ENCODE measurements around the gene POU6F2.
"Not testable (repeated sequence)": the region's sequence is repeated elsewhere in the genome, so short reads cannot be mapped to it uniquely, and the experiment has no call there.

The POU6F2 gene

GRCh38 chr7:39304668-39305405 lies 327.1 kb downstream of the POU6F2 start:
- Mint-ChIP-seq H3K27ac (no peak overlapping the region), H3K9me3 (no peaks in the 10 kb centered on the region), H3K4me1 (no peaks in the 10 kb centered on the region), H3K27me3 (peaks cover 9% of the 10 kb centered on the region), H3K4me3 (no peak overlapping the region), H3K36me3 (no peaks in the 10 kb centered on the region)
- CTCF ChIA-PET = no interaction called here
- no peak for DNase-seq

DNA sequence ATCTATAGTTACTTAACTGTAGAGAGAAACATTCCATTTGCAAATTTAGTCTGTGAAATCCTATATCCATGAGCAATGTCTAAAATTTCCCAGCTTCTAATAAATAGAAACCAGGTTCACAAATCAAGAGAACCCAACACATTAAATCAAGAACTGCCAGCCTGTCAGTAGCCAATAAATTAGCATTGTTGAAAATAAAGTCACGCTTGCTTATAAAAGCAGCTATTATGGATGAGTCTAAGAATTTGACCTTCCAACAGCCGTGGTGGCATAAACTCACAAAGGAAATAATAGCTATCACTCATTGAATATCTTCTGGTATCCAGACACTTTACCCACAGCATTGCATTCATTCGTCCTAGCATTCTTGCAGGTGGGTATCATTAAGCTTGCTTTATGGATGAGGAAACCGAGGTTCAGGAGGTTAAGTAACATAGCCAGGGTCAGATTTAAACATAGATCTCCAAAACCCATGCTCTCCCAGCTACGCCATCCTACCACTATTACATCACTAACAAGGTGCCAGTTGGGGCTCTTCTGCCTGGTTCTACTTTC lies 328.4 kb downstream of the POU6F2 start:
- Mint-ChIP-seq H3K4me1 (no peaks in the 10 kb centered on the region), H3K27ac (no peak overlapping the region), H3K36me3 (no peaks in the 10 kb centered on the region), H3K9me3 (no peaks in the 10 kb centered on the region), H3K4me3 (no peak overlapping the region), H3K27me3 (peaks cover 9% of the 10 kb centered on the region)
- DNase-seq = no peak
- CTCF ChIA-PET = no interaction called here

- peaks cover 13% of the 10 kb centered on the region for H3K27me3 Mint-ChIP-seq
- CTCF ChIA-PET = interaction anchor here (0.6 kb wide), 1 partner anchor 1692 kb away, joined by 3 read pairs; no protein-coding TSS in a partner anchor
- H3K9me3 Mint-ChIP-seq = no peaks in the 10 kb centered on the region
- DNase-seq = no peak
- H3K4me1 Mint-ChIP-seq = no peaks in the 10 kb centered on the region
- H3K36me3 Mint-ChIP-seq = no peaks in the 10 kb centered on the region
- no peak overlapping the region for H3K27ac Mint-ChIP-seq
- H3K4me3 Mint-ChIP-seq = no peak overlapping the region
These were observed 333.0 kb downstream of the POU6F2 start for GRCh38 chr7:39310699-39311098.

DNA sequence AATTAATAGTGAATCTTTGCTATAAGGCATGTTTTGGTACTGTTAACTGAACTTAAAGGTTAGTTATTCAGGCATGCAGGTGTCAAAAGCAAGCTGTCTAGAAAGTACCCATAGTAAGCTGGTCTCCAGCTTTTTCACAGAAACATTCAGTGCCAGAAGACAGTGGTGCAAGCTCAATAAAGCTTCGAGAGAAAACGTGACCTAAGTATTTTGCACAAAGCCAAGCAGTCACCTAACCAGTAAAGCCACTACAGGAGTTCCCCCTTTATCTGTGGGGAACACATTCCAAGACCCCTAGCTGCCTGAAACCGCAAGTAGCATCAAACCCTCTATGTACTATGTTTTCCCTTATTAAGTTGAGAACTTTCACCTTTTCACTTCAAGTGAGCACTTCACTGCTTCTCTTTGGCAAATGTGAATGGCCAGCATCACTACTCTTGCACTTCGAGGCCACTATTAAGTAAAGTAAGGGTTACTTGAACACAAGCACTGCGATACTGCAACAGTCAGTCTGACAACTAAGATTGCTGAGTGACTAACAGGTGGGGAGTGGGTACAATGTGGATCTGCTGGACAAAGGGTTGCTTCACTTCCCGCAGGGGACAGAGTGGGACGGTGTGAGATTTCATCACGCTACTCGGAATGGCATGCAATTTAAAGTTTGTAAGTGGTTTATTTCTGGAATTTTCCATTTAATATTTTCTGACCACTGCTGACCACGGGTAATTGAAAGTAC lies 334.7 kb downstream of the POU6F2 start:
- no peak for DNase-seq
- Mint-ChIP-seq H3K27ac (no peak overlapping the region), H3K27me3 (peaks cover 13% of the 10 kb centered on the region), H3K4me3 (no peak overlapping the region), H3K9me3 (no peaks in the 10 kb centered on the region), H3K4me1 (no peaks in the 10 kb centered on the region), H3K36me3 (no peaks in the 10 kb centered on the region)
- CTCF ChIA-PET = no interaction called here

- H3K4me1 Mint-ChIP-seq = no peaks in the 10 kb centered on the region
- H3K36me3 Mint-ChIP-seq = no peaks in the 10 kb centered on the region
- CTCF ChIA-PET = no interaction called here
- H3K9me3 Mint-ChIP-seq = no peaks in the 10 kb centered on the region
- no peak for DNase-seq
- peaks cover 13% of the 10 kb centered on the region for H3K27me3 Mint-ChIP-seq
- no peak overlapping the region for H3K27ac Mint-ChIP-seq
- no peak overlapping the region for H3K4me3 Mint-ChIP-seq
These were observed 335.7 kb downstream of the POU6F2 start for GRCh38 chr7:39313376-39313775.

DNA sequence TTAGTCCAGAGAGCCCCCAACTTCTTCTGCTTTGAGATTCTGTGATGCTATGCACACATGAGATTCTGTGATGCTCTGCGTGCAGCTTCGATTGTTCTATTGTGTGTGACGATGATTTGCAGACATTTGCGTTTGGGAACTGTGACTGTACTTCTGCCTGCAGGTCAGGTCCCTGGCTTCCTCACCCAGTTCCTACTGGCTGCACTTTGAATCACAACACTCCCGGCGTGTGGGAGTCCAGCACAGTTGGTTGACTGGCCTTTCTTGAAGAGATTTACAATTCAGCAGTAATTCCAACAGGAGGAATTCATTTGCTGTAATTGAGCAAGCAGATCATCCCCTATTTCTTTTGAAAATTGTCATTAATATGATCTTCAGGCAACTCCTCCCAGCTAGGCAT lies 336.3 kb downstream of the POU6F2 start:
- H3K36me3 Mint-ChIP-seq = no peaks in the 10 kb centered on the region
- no peak for DNase-seq
- H3K4me3 Mint-ChIP-seq = no peak overlapping the region
- peaks cover 9% of the 10 kb centered on the region for H3K27me3 Mint-ChIP-seq
- CTCF ChIA-PET = no interaction called here
- no peaks in the 10 kb centered on the region for H3K4me1 Mint-ChIP-seq
- H3K27ac Mint-ChIP-seq = no peak overlapping the region
- H3K9me3 Mint-ChIP-seq = no peaks in the 10 kb centered on the region

DNA sequence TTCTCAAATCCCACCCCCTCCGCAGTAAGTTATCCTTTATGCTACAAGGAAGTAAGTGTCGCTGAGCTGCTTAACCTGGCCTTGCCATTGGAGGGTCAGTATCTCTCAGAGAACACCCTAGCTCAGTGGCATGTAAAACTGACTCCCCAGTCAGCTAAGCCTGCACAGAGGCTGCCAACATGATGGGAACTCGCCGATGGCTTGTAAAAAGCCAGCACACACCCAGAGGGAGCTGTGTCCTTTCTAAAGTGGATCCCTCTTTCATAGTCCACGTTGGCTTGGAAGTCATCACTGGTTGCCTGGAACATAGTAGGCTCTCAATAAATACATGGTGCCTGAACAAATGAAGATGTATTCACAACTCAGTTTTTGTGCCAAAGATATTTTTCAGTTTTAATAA lies 339.4 kb downstream of the POU6F2 start:
- no peaks in the 10 kb centered on the region for H3K9me3 Mint-ChIP-seq
- no peaks in the 10 kb centered on the region for H3K36me3 Mint-ChIP-seq
- DNase-seq = no peak
- CTCF ChIA-PET = no interaction called here
- H3K4me3 Mint-ChIP-seq = no peak overlapping the region
- H3K27ac Mint-ChIP-seq = no peak overlapping the region
- peaks cover 9% of the 10 kb centered on the region for H3K27me3 Mint-ChIP-seq
- H3K4me1 Mint-ChIP-seq = no peaks in the 10 kb centered on the region

GRCh38 chr7:39317896-39318295 lies 340.2 kb downstream of the POU6F2 start:
- H3K27me3 Mint-ChIP-seq = peaks cover 9% of the 10 kb centered on the region
- H3K27ac Mint-ChIP-seq = no peak overlapping the region
- no peaks in the 10 kb centered on the region for H3K36me3 Mint-ChIP-seq
- no peaks in the 10 kb centered on the region for H3K4me1 Mint-ChIP-seq
- no peak for DNase-seq
- CTCF ChIA-PET = no interaction called here
- no peak overlapping the region for H3K4me3 Mint-ChIP-seq
- no peaks in the 10 kb centered on the region for H3K9me3 Mint-ChIP-seq

GRCh38 chr7:39321245-39321644 lies 343.5 kb downstream of the POU6F2 start:
- Mint-ChIP-seq H3K4me3 (no peak overlapping the region), H3K27ac (no peak overlapping the region), H3K36me3 (no peaks in the 10 kb centered on the region), H3K4me1 (no peaks in the 10 kb centered on the region), H3K9me3 (no peaks in the 10 kb centered on the region), H3K27me3 (peaks cover 5% of the 10 kb centered on the region)
- DNase-seq = no peak
- CTCF ChIA-PET = no interaction called here

DNA sequence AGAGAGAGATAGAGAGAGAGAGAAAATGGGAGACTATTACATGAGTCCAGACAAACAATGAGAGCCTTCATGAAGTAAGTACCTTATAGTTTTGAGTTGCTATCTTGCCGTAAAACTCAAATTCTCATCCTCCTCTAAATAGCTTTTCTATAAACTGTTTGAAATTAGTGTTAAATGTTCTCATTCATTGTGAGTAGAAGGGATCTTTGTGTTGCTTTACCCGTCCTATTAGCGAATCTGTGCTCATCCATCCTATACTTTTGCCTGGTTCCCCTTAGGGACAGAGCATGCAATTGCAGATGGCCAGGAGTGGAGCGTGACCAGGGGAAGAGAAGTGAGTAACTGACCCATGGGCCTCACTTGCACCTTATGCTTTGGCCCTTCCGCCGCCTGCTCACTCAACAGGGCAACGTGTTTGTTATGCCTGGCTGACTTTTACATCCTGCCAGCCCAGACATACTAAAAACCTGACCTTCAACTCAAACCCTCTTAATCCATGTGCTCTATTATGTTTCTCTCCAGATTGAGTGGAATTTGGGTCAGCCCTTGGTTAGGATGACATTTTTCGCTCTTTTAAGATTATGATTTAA lies 344.3 kb downstream of the POU6F2 start:
- Mint-ChIP-seq H3K4me1 (no peaks in the 10 kb centered on the region), H3K27ac (no peak overlapping the region), H3K9me3 (no peaks in the 10 kb centered on the region), H3K27me3 (peaks cover 5% of the 10 kb centered on the region), H3K4me3 (no peak overlapping the region), H3K36me3 (no peaks in the 10 kb centered on the region)
- CTCF ChIA-PET = no interaction called here
- no peak for DNase-seq

DNA sequence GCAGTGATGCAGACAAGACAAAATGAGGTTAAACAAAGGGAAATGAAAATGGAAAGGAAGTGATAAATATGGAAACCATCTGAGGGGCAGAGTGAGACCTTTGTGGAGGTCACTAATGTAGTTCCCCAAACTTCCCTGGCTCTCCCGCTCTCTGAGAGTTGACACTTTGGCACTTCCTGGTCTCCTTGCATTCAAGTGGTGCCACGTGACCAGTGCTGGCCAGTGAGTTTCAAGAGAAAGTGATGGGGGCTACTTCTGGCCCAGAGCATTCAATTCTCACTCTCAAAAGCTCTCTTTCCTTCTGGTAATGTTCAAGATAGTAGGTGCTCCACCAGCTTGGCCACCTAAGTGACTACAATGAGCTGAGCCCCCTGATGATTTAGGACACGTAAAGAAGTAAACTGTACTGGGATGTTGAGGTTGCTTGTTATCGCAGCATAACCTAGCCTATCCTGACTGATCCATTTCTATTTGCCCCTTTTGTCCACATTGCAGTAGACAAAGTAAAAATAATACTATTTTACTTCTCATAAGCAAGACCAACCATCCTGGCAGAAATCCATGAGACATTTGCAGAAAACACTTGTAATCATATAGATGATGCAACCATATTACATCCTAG lies 346.5 kb downstream of the POU6F2 start:
- H3K27me3 Mint-ChIP-seq = peaks cover 3% of the 10 kb centered on the region
- no peaks in the 10 kb centered on the region for H3K4me1 Mint-ChIP-seq
- H3K27ac Mint-ChIP-seq = no peak overlapping the region
- DNase-seq = no peak
- no peak overlapping the region for H3K4me3 Mint-ChIP-seq
- no peaks in the 10 kb centered on the region for H3K9me3 Mint-ChIP-seq
- CTCF ChIA-PET = no interaction called here
- H3K36me3 Mint-ChIP-seq = no peaks in the 10 kb centered on the region

GRCh38 chr7:39331607-39332006 lies 353.9 kb downstream of the POU6F2 start:
- H3K36me3 Mint-ChIP-seq, H3K4me3 Mint-ChIP-seq, H3K4me1 Mint-ChIP-seq, H3K27me3 Mint-ChIP-seq, H3K9me3 Mint-ChIP-seq, DNase-seq, CTCF ChIA-PET, H3K27ac Mint-ChIP-seq: not testable (repeated sequence)

GRCh38 chr7:39332142-39332541 lies 354.4 kb downstream of the POU6F2 start:
- Mint-ChIP-seq H3K4me3 (no peak overlapping the region), H3K36me3 (no peaks in the 10 kb centered on the region), H3K27me3 (peaks cover 3% of the 10 kb centered on the region), H3K9me3 (no peaks in the 10 kb centered on the region), H3K27ac (no peak overlapping the region), H3K4me1 (no peaks in the 10 kb centered on the region)
- CTCF ChIA-PET = no interaction called here
- no peak for DNase-seq

DNA sequence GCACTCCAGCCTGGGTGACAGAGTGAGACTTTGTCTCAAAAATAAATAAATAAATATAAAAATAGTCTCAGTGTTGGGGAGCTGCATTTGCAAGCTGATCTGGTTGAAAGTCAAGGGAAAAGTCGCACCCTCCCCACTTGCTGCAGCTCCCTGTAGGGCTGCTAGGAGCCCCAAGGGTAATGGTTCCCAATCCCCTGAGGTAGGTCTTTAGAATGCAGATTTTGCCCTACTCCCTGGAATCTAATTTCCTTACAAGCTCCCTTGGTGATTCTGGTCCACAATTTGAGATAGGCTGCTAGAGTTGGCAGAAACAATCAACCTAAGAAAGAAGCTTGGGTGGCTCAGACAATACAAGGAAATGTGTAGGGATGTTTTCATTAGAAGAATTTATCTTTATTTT lies 356.0 kb downstream of the POU6F2 start:
- CTCF ChIA-PET = no interaction called here
- H3K27ac Mint-ChIP-seq = no peak overlapping the region

More for the DNA sequence above, 356.0 kb downstream of the POU6F2 start:
- no peak for DNase-seq
- H3K4me1 Mint-ChIP-seq = no peaks in the 10 kb centered on the region
- H3K36me3 Mint-ChIP-seq = no peaks in the 10 kb centered on the region
- no peak overlapping the region for H3K4me3 Mint-ChIP-seq
- H3K9me3 Mint-ChIP-seq = no peaks in the 10 kb centered on the region
- H3K27me3 Mint-ChIP-seq = peaks cover 7% of the 10 kb centered on the region

All from activated naive CD4-positive, alpha-beta T cell treated with anti-CD3 and anti-CD28 coated beads, Interleukin-2, amount 10 ng/mL, durations not matched to agents 7 days and 5 days (primary cell).